NCI-H345 (cell line): Measurements from ENCODE around the gene DLX5.

ENCODE experiments used
- DNase-seq: peaks from one replicate; lab custom pipeline; 2025; lab: John Stamatoyannopoulos, UW

Gene DLX5

DNA sequence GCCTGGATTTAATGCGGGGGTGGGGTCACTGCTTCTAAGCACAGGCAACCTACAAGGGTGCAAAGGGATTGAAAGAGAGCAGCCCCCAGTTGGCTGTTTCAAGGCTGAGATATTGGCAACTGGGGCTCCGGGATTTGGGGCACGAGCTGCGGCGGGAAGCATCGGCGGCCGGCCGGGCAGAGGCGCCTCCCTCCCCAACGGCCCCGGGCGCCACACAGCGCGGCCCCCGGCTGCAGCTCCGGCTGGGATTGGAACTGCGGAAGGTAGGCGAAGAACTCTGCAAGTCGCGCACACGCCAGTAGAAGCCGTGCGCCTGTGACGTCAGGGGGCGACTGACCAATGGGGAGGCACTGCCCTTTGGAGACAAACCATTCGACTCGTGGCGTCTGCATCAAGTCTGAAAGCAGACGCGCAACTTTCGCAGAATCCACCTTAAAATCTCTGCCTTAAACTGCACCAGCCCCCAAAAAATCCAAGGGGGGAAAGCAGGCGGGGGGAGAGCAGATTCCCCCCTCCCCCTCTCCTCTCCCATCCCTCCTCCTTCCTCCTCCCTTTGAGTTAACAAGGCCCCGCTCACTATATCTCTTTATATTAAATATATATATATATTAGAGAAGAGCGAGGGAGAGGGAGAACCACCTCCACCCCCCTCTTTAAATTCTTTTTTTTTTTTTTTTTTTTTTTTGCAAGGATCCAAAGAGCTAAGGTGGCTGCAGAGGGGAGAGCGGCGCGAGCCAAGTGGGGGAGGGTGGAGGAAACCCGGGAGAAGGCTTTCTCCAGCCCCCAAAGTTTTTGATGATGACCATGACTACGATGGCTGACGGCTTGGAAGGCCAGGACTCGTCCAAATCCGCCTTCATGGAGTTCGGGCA is 19.2 kb downstream of the DLX5 start, which contains the start of gene DLX6:
DLX6 (plus strand) TSS at position 371 of the 872 bp plus-strand sequence; CDS start at position 796, 425 bp downstream.
- peak; percentile 96 for DNase-seq

DNA sequence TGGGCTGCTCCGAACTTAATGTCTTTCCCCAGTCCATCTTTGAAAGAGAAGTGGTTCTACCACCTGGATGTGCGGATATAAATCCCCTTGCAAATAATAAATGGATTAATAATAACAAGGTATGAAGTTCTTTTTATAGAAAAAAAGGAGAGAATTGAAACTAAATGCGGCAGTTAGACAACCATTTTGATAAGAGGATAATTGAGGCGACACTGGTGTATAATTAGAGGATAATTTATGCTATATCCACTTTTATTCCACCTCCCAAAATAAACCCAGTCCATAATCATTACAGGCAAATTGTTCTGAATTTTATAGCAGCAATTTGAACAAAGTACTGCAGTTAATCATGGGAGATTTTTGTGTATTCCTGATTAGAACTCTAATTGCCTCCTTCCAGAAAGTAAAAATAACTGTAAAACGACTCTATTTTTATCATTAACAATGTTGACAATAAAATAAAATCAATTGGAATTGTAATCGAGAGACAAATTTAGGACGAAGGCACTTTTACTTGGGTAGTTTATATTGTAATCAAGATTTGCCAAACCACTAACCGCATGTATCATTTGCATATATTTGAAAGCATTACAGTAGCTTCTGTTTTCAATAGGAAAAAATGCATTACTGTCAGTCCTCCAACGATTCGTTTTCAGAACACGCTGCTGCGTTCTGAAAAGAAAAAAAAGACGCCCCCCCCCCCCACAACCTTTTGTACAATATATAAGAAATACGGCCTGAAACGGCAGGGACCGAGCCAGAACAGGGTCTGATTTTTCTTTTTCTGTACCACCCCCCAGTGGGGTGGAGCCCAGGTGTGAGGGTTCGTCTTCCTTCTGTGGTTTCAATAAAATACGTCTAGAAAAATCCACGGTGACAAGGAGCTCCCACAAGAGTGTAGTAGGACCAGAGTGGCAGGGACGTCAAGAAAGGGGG is 20.1 kb downstream of the DLX5 start:
- DNase-seq: peak; percentile 54

DNA sequence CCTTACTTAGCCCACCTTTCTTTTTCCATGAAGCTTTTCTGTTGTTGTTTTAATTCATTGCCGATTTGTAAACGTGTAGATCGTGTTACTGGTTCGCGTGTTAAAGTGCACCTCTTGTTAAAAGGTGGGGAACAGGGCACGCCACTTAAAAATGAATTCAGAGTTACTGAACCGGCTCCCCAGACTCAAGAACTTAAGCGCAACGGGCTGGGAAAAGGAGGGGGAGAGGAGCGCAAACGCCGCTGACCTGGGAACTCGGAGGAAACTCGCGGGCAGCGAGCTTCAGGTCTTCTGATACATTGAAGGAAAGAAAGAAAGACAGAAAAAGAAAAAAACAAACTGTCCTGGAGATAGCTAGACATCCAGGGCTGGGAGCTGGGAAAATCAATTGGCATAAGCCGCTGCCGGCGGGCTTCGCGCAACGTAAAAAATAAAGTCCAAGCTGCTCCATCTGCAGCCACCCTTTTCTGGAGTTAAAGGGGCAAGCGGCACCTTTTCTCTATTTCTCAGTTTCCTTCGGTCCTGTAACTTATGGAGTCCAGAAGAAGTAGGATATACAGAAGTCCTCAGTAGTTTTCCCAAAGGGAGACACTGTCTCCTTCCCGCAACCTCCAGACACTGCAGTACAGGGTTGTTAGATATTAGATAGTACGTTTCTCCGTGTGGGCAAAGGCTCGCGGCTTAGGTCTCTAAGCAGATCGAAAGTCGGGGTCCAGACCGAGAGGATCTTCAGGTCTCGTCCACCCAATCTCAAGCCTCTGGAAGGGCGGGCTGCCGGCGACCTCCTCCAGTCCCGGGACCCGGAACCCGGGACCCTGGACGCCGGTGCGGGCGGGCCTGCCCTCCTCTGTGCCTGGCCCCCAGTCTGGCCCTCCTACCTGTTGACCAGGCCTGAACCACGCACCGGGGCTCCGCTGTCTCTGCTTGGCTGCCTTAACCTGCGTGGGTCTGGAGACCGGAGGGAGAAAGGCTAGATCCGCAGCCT is 21.1 kb downstream of the DLX5 start:
- DNase-seq: peak; percentile 67

GRCh38 chr7:97002555-97003261 is 21.9 kb downstream of the DLX5 start:
- peak; percentile 64 for DNase-seq

DNA sequence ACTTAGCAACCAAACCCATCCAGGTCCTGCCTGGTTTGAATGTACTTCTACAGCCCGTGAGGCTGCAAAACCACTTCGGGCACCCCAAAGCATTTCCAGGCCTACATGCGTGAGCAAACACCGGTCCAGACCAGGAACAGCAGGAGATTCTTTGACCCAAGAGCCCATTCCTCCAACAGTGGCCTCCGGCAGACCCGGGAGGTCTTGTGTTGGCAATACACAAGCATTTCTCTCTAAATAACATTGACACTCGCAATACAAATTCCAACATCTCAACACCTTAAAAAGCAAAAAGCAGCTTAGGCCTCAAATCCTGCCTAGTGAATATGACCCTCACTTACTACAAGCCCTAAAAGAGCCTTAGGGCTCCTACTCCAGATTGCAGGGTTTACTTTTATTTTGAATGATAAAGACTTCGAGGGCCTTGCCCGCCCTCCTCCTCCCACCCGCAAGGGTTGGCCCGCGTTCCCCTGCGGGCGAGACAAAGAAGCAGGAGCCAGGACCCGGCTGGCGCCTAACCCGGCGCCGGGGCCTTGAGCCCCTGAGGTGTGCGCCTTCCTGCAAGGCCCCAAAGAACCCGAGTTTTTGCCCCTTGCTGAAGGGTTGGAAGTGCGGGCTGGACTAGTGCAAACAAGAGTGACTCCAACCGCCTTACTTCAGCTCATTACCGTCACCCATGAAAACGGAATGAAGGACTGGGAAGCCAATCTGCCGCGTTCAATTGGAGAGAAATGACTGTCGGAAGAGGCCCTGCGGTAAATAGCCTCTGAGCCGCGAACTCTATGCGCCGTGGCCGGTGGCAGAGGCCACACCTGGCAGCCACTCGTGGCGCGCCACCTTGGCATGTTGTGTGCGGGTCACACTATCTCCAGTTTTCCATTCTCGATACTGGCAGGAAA is 22.7 kb downstream of the DLX5 start:
- no peak for DNase-seq

GRCh38 chr7:97001221-97001620 is 23.4 kb downstream of the DLX5 start:
- DNase-seq: no peak

- DNase-seq: no peak
Observed at GRCh38 chr7:96998744-96999143, 25.9 kb downstream of the DLX5 start.

- no peak for DNase-seq
Observed at GRCh38 chr7:96998333-96998732, 26.3 kb downstream of the DLX5 start.

DNA sequence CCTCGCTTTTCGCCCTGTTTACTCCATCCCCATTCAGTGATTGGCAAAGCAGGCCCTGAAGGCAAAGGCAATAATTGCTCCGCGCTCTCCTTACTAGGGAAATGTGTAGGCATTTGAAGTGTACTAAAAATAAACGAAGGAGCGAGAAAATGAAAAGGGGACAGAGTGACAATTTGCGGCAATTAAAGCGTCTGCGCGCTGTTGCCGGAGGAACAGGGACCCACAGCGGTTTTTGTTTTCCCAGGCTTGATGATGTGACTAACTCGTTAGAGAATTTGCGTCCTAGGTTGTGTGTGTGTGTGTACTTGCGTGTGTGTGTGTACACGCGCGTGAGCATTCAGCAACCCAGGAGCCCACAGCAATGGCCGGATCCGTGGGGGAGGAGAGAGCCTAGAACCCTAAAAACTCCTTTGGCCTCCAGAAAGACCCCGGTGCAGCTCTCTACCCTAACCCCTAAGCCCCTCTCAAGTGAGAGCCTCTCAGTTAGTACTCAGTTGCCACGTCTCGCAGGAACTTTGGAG is 27.1 kb downstream of the DLX5 start:
- no peak for DNase-seq

GRCh38 chr7:96996958-96997511 is 27.6 kb downstream of the DLX5 start:
- DNase-seq: no peak

DNA sequence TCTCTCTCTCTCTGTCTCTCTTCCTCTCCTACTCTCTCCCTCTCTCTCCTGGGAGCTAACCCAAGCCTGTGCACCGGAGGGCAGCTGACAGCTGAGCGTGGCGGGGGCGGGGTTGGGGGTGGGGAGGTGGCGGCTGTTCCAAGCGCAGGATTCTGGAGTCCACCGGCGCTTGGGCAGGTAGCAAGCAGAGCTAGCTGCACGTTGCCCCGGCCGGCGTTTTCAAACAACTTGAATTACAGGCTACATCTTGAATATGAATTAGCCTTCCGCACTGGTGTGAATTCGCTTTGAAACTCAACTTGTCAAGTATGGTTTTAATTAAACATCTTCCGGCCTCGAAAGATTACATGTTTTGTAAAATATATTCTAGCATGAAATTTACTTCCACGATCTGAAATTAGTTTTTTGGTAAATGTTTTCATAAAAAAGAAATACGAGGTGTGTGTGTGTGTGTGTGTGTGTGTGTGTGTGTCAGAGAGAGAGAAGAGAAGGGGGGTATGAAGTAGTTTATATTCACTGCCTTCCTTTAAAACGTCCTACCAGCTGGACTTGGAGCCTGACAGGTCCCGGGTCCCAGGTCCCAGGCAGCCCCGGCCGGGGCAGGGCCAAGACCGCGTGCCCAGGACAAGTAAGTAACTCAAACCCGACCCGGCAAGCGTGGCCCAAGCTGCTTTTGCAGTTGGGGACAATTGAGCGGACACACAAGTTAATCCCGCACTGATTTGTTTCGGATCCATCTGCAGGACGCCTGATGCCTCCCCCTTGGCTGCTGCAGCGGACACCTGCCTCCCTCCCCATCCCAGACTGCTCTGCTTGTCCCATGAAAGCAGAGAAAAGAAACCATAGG is 28.3 kb downstream of the DLX5 start:
- no peak for DNase-seq

DNA sequence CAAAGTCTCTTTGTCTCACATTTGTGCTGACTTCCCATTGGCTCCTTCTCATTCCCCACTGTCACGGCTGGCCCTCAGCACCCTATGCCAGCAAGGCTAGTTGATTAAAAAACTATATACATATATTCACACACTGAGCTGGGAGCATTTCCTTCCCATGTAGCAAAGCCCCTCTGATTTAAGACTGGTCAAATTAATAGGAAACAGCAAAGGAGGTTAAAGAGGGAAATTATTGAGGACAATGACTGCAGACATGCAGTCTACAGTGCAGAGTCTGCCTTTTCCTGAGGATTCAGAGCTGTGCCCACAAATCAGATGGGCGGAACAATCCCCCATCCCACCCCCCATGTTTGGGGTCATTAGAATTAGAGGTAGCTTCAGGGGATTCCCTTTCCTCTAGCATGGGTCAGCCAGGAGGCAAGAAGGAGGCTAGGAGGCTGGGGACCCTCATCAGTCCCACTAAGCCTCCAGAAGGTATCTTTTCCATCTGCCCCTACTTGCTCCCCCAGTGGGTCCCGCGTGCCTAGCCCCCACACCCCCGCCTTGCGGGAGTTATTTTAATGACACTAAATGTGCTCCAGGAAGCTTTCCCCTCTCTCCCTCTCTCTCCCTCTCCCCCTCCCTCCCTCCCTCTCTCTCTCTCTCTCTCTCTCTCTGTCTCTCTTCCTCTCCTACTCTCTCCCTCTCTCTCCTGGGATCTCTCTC is 29.1 kb downstream of the DLX5 start:
- DNase-seq: no peak

DNA sequence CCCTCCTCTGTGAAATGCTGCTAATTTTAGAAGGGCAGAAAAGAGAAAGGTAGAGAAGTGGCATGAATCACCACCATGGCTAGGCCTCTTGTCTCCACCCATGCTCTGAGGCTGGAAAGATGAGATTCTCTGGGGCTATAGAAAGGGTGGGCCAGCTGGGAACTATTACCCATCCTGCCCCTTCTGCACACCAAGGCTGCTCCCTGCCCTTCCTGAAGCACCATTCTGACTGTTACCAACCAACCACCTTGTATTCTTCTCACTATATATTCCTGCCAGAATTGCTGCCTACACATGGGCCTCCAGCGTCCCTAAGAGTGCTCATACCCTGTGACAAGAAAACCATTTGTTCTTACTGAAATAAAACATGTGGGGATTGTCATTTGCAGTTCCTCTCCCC is 30.7 kb downstream of the DLX5 start:
- DNase-seq: no peak

- no peak for DNase-seq
Observed at GRCh38 chr7:96993094-96993865, 31.4 kb downstream of the DLX5 start.

DNA sequence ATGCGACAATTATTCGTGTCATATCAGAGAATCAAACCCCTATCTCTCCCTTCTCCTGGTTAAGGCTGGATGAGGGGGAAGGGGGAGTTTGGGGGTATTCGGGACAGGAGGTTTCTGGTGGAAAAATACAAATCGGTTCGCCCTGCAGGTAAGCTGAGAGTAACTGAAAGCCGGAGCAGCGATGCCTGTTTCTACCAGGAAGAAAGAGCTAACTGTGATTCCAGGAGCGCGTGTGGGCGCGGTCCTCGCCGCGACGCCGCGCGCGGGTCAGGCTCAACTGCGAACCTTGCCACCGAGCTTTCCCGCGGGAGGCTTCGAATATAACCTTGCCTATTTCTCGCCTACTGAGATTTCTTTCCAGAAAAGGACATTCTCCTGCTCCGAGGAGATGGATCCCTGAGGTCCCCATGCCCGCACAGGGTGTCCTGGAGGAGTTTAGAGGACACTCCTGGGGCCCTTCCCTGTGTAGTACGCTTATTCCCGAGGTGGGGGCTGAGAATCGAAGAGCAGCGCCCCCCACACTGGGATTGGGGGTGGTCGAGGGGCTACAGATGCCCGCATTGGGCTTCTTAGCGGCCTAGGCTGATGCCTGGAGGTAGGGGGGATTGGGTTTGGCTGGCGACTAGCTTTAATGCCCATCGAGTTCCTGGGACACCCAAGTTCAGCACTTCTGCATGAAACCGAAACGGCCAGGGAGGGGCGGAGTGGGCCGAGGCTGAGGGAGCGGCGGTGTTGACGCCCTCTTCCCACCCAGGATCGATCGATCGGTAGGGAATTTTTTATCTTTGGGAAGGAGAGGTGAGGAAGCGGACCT is 32.2 kb downstream of the DLX5 start:
- DNase-seq: no peak
